Measurements from ENCODE around the gene B4GALT3.
"Not testable (repeated sequence)": the region's sequence is repeated elsewhere in the genome, so short reads cannot be mapped to it uniquely, and the experiment has no call there.

The B4GALT3 gene

GRCh38 chr1:161177112-161177935 lies at the start of gene B4GALT3:
Gene B4GALT3, minus strand, starts transcription at chr1:161177507. Its CDS starts 1,447 bp downstream, at chr1:161176060.
- no peaks in the 10 kb centered on the region for H3K9me3 ChIP-seq (ENCODE audit: control insufficient read depth in 2 of 2, low read length in 2 of 2)
- H3K9ac ChIP-seq (ENCODE audit: low read depth in 1 of 2, low read length in 2 of 2), result peak within 1 kb of the TSS; percentile 94
- no peaks in the 10 kb centered on the region for H3K27me3 ChIP-seq (ENCODE audit: control insufficient read depth in 2 of 2, insufficient read depth in 2 of 2, low read length in 2 of 2)
- H3K4me3 ChIP-seq (ENCODE audit: low read length in 2 of 2), result peak within 1 kb of the TSS; percentile 92 to 98
- peak within 1 kb of the TSS; percentile 80 to 91 for H3K27ac ChIP-seq (ENCODE audit: low read depth in 2 of 2, low read length in 2 of 2)
- H3K4me1 ChIP-seq (ENCODE audit: control insufficient read depth in 2 of 2, insufficient read depth in 2 of 2, low read length in 2 of 2), result peaks cover 10 to 13% of the 10 kb centered on the region in 2 donors
- peaks cover 7 to 20% of the 10 kb centered on the region in 2 donors for H3K36me3 ChIP-seq (ENCODE audit: control insufficient read depth in 2 of 2, insufficient read depth in 2 of 2, low read length in 2 of 2)

GRCh38 chr1:161226759-161227158 lies 49.5 kb upstream of the B4GALT3 start:
- H3K36me3 ChIP-seq (ENCODE audit: control insufficient read depth in 2 of 2, insufficient read depth in 2 of 2, low read length in 2 of 2), result peaks cover 20 to 22% of the 10 kb centered on the region in 2 donors
- H3K27me3 ChIP-seq (ENCODE audit: control insufficient read depth in 2 of 2, insufficient read depth in 2 of 2, low read length in 2 of 2), result no peaks in the 10 kb centered on the region
- peak overlapping the region; percentile 95 to 98 for H3K4me3 ChIP-seq (ENCODE audit: low read length in 2 of 2)
- H3K4me1 ChIP-seq (ENCODE audit: control insufficient read depth in 2 of 2, insufficient read depth in 2 of 2, low read length in 2 of 2), result peaks cover 17 to 21% of the 10 kb centered on the region in 2 donors
- no peaks in the 10 kb centered on the region for H3K9me3 ChIP-seq (ENCODE audit: control insufficient read depth in 2 of 2, low read length in 2 of 2)
- peak overlapping the region in 1 of 2 donors; percentile 88 for H3K9ac ChIP-seq (ENCODE audit: low read depth in 1 of 2, low read length in 2 of 2)
- no peak overlapping the region for H3K27ac ChIP-seq (ENCODE audit: low read depth in 2 of 2, low read length in 2 of 2)

DNA sequence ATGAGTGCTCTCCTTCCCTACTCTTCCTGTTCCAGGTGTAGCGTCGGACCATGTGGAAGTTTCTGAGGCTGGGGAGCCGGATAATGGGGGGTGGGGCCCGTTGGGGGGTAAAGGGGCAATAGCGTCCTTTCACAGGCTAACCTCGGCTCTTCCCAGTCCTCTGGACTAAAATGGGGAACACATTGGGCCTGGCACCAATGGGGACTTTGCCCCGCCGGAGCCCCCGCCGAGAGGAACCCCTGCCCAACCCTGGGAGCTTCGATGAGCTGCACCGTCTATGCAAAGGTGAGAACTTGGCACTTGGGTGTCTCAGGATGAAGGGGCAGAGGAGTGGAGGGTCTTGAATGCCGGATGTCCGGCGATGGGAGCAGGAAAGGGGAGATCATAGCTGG lies 49.0 kb upstream of the B4GALT3 start:
- peak overlapping the region; percentile 66 to 68 for H3K27ac ChIP-seq (ENCODE audit: low read depth in 2 of 2, low read length in 2 of 2)
- peaks cover 20 to 22% of the 10 kb centered on the region in 2 donors for H3K36me3 ChIP-seq (ENCODE audit: control insufficient read depth in 2 of 2, insufficient read depth in 2 of 2, low read length in 2 of 2)
- no peaks in the 10 kb centered on the region for H3K9me3 ChIP-seq (ENCODE audit: control insufficient read depth in 2 of 2, low read length in 2 of 2)
- peak overlapping the region; percentile 95 to 98 for H3K4me3 ChIP-seq (ENCODE audit: low read length in 2 of 2)
- no peaks in the 10 kb centered on the region for H3K27me3 ChIP-seq (ENCODE audit: control insufficient read depth in 2 of 2, insufficient read depth in 2 of 2, low read length in 2 of 2)
- H3K4me1 ChIP-seq (ENCODE audit: control insufficient read depth in 2 of 2, insufficient read depth in 2 of 2, low read length in 2 of 2), result peaks cover 17 to 21% of the 10 kb centered on the region in 2 donors
- H3K9ac ChIP-seq (ENCODE audit: low read depth in 1 of 2, low read length in 2 of 2), result peak overlapping the region; percentile 76 to 88

GRCh38 chr1:161225534-161226319 lies 48.4 kb upstream of the B4GALT3 start, which contains the start of gene TOMM40L:
Gene TOMM40L, plus strand, starts transcription at chr1:161226060. Its CDS starts 430 bp downstream, at chr1:161226490.
- peaks cover 17 to 21% of the 10 kb centered on the region in 2 donors for H3K4me1 ChIP-seq (ENCODE audit: control insufficient read depth in 2 of 2, insufficient read depth in 2 of 2, low read length in 2 of 2)

DNA sequence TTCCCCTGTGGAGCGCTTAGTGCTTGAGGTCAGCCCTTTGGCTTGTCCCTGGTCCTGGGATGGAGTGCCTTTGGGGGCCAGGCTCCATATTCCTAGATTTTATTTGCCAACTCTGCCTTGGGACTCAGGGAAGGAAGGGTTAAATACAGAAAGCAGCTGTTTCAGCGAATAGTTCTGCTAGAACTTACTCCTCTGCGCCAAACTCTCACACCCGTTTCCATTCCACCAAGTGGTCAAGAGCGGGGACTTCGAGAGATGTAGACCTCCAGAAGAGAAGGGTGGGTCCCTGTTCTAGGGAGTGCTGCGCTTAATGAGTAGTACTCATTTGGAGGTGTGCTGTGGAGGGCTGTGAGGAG lies 47.8 kb upstream of the B4GALT3 start:
- Histone ChIP-seq H3K4me1 (ENCODE audit: control insufficient read depth in 2 of 2, insufficient read depth in 2 of 2, low read length in 2 of 2) (peaks cover 17 to 21% of the 10 kb centered on the region in 2 donors), H3K9me3 (ENCODE audit: control insufficient read depth in 2 of 2, low read length in 2 of 2) (no peaks in the 10 kb centered on the region), H3K36me3 (ENCODE audit: control insufficient read depth in 2 of 2, insufficient read depth in 2 of 2, low read length in 2 of 2) (peaks cover 17 to 18% of the 10 kb centered on the region in 2 donors), H3K27ac (ENCODE audit: low read depth in 2 of 2, low read length in 2 of 2) (peak overlapping the region; percentile 53 to 63), H3K4me3 (ENCODE audit: low read length in 2 of 2) (peak overlapping the region; percentile 21 to 45), H3K9ac (ENCODE audit: low read depth in 1 of 2, low read length in 2 of 2) (peak overlapping the region in 1 of 2 donors; percentile 7), H3K27me3 (ENCODE audit: control insufficient read depth in 2 of 2, insufficient read depth in 2 of 2, low read length in 2 of 2) (no peaks in the 10 kb centered on the region)

More at GRCh38 chr1:161225534-161226319, 48.4 kb upstream of the B4GALT3 start, which contains the start of gene TOMM40L:
- peak within 1 kb of the TSS; percentile 66 to 68 for H3K27ac ChIP-seq (ENCODE audit: low read depth in 2 of 2, low read length in 2 of 2)
- H3K4me3 ChIP-seq (ENCODE audit: low read length in 2 of 2), result peak within 1 kb of the TSS; percentile 95 to 98
- H3K36me3 ChIP-seq (ENCODE audit: control insufficient read depth in 2 of 2, insufficient read depth in 2 of 2, low read length in 2 of 2), result peaks cover 20 to 22% of the 10 kb centered on the region in 2 donors
- no peaks in the 10 kb centered on the region for H3K9me3 ChIP-seq (ENCODE audit: control insufficient read depth in 2 of 2, low read length in 2 of 2)
- peak within 1 kb of the TSS; percentile 76 to 88 for H3K9ac ChIP-seq (ENCODE audit: low read depth in 1 of 2, low read length in 2 of 2)
- no peaks in the 10 kb centered on the region for H3K27me3 ChIP-seq (ENCODE audit: control insufficient read depth in 2 of 2, insufficient read depth in 2 of 2, low read length in 2 of 2)

GRCh38 chr1:161224695-161225087 lies 47.4 kb upstream of the B4GALT3 start:
- not testable (repeated sequence) for H3K9me3 ChIP-seq (ENCODE audit: control insufficient read depth in 2 of 2, low read length in 2 of 2); H3K27ac ChIP-seq (ENCODE audit: low read depth in 2 of 2, low read length in 2 of 2); H3K9ac ChIP-seq (ENCODE audit: low read depth in 1 of 2, low read length in 2 of 2); H3K27me3 ChIP-seq (ENCODE audit: control insufficient read depth in 2 of 2, insufficient read depth in 2 of 2, low read length in 2 of 2); H3K4me3 ChIP-seq (ENCODE audit: low read length in 2 of 2)
- Histone ChIP-seq H3K4me1 (ENCODE audit: control insufficient read depth in 2 of 2, insufficient read depth in 2 of 2, low read length in 2 of 2) (peaks cover 17 to 21% of the 10 kb centered on the region in 2 donors), H3K36me3 (ENCODE audit: control insufficient read depth in 2 of 2, insufficient read depth in 2 of 2, low read length in 2 of 2) (peaks cover 15% of the 10 kb centered on the region in 2 donors)

DNA sequence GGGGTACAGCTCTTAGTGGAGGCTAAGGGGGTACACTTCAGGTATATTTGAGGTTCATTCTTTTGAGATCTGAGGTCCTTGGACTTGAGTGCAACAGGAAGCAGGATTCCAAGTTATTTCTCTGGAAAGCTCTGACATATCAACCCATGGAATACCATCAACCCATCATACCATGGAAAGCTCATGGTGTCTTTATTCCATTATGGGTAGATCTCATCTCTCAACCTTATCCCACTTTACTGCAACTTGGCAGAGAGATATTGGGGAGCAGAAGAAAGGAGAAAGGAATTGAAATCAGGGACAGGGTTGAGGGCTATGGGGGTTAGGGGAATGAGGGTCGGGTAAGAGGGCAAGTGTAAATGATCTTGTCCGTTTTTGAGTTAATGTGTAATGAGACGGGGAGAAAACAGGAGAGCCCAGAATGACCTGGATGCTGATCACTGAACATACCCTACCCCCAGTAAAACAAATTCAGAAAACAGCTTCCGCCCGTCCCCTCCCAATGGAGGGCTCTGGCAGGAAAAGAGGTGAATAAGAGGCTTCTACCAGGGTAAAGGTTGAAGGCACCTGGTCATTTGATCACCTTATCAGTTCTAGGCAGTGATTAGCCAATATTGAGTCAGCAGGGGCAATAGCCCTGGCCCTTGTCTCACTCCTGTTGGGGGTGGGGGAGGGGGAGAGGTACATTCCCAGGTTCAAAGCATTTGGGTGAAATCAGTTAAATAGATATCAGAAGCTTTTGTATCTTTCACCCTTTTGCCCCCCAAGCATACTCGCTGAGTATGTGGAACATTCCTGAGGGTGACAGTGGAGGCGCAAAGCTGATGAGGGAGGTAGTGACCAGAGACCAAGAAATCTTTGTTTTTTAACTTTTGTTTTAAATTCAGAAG lies 46.7 kb upstream of the B4GALT3 start:
- H3K27ac ChIP-seq (ENCODE audit: low read depth in 2 of 2, low read length in 2 of 2), result no peak overlapping the region
- H3K9me3 ChIP-seq (ENCODE audit: control insufficient read depth in 2 of 2, low read length in 2 of 2), result no peaks in the 10 kb centered on the region
- peaks cover 8 to 9% of the 10 kb centered on the region in 2 donors for H3K36me3 ChIP-seq (ENCODE audit: control insufficient read depth in 2 of 2, insufficient read depth in 2 of 2, low read length in 2 of 2)
- no peak overlapping the region for H3K9ac ChIP-seq (ENCODE audit: low read depth in 1 of 2, low read length in 2 of 2)
- no peak overlapping the region for H3K4me3 ChIP-seq (ENCODE audit: low read length in 2 of 2)
- no peaks in the 10 kb centered on the region for H3K27me3 ChIP-seq (ENCODE audit: control insufficient read depth in 2 of 2, insufficient read depth in 2 of 2, low read length in 2 of 2)
- H3K4me1 ChIP-seq (ENCODE audit: control insufficient read depth in 2 of 2, insufficient read depth in 2 of 2, low read length in 2 of 2), result peaks cover 17 to 21% of the 10 kb centered on the region in 2 donors

DNA sequence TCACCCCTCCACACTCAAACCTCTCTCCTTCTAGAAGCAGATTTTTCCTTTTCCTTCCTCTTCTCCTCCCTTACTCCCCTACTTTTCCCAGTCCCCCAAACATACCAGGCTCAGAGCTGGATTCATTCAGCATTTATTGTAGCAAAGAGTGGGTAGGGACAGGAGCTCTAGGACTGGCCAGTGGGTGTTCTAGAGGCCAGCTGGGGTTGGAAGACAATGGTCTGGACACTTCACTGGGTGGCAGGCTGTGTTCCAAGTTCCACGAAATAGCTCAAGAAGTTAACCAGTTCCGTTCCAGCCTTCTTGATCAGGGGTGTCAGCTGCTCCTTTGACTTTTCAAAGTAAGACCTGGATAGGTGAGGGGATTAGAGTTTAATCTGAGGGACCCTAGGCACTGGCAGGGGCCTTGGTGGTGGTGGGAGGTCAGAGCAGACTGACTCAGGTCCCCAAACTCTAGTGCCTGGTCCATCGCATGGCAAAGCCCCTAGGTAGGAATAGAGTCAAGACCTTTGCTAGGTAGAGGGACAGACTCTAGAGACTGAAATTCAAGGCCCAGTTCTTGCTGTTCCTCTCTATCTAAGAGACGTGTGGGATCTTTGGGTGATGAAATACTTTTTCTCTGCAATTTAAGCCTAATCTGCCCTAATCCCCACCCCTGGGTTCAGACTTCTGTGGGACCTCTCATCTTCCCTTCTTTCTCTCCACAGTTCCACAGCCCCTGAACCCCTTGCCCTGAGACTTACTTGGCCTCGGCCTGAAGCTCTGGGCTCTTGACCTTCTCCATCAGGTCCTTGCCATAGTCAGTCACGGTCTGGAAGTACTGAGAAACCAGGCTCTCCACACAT lies 45.1 kb upstream of the B4GALT3 start:
- Histone ChIP-seq H3K36me3 (ENCODE audit: control insufficient read depth in 2 of 2, insufficient read depth in 2 of 2, low read length in 2 of 2) (no peaks in the 10 kb centered on the region), H3K4me3 (ENCODE audit: low read length in 2 of 2) (no peak overlapping the region)

GRCh38 chr1:161220002-161220401 lies 42.7 kb upstream of the B4GALT3 start:
- no peak overlapping the region for H3K27ac ChIP-seq (ENCODE audit: low read depth in 2 of 2, low read length in 2 of 2)
- no peaks in the 10 kb centered on the region for H3K27me3 ChIP-seq (ENCODE audit: control insufficient read depth in 2 of 2, insufficient read depth in 2 of 2, low read length in 2 of 2)
- no peak overlapping the region for H3K4me3 ChIP-seq (ENCODE audit: low read length in 2 of 2)
- H3K36me3 ChIP-seq (ENCODE audit: control insufficient read depth in 2 of 2, insufficient read depth in 2 of 2, low read length in 2 of 2), result no peaks in the 10 kb centered on the region
- H3K9ac ChIP-seq (ENCODE audit: low read depth in 1 of 2, low read length in 2 of 2), result no peak overlapping the region
- no peaks in the 10 kb centered on the region for H3K9me3 ChIP-seq (ENCODE audit: control insufficient read depth in 2 of 2, low read length in 2 of 2)
- peaks cover 0 to 3% of the 10 kb centered on the region in 2 donors for H3K4me1 ChIP-seq (ENCODE audit: control insufficient read depth in 2 of 2, insufficient read depth in 2 of 2, low read length in 2 of 2)

More for the DNA sequence above, 45.1 kb upstream of the B4GALT3 start:
- no peaks in the 10 kb centered on the region for H3K27me3 ChIP-seq (ENCODE audit: control insufficient read depth in 2 of 2, insufficient read depth in 2 of 2, low read length in 2 of 2)
- peaks cover 17 to 18% of the 10 kb centered on the region in 2 donors for H3K4me1 ChIP-seq (ENCODE audit: control insufficient read depth in 2 of 2, insufficient read depth in 2 of 2, low read length in 2 of 2)
- H3K9me3 ChIP-seq (ENCODE audit: control insufficient read depth in 2 of 2, low read length in 2 of 2), result no peaks in the 10 kb centered on the region
- H3K9ac ChIP-seq (ENCODE audit: low read depth in 1 of 2, low read length in 2 of 2), result no peak overlapping the region
- H3K27ac ChIP-seq (ENCODE audit: low read depth in 2 of 2, low read length in 2 of 2), result no peak overlapping the region
